Psoas muscle (tissue), 8 donors: ENCODE data around the gene CCDC187. TPM values are rescaled to one million over a fixed set of nuclear protein-coding genes. Genes with fewer than 3 reads are reported as not detected.

Experiments
- ATAC-seq, 4 donors: fragments of 200-7000 bp; cut with Tn5 transposase; one replicate each; pipeline ENCODE4 v1.9.1; 2020; ENCODE audit warnings: moderate library complexity in 3 of 4, mild to moderate bottlenecking in 2 of 4
- DNase-seq, 2 donors: peaks; one replicate each; pipeline ENCODE4 v3.0.0-alpha.2; 2020
- H3K27ac ChIP-seq: fragments of 200-600 bp; one replicate; pipeline ENCODE4 v1.8.0; 2022
- H3K27me3 ChIP-seq, 3 donors: fragments of 200-600 bp in 1 of 3; one replicate each; pipeline versions ENCODE4 v1.6.1 to v1.8.0; 2013 to 2022; ENCODE audit warnings: low read length in 2 of 3, mild to moderate bottlenecking in 2 of 3, moderate library complexity in 1 of 3; ENCODE audit not compliant: insufficient read depth in 3 of 3
- H3K36me3 ChIP-seq, 2 donors: fragments of 200-600 bp in 1 of 2; one replicate each; pipeline versions ENCODE4 v1.6.1 to v1.8.0; 2013 to 2022; ENCODE audit warnings: low read depth in 1 of 2, mild to moderate bottlenecking in 1 of 2, moderate library complexity in 1 of 2; ENCODE audit not compliant: insufficient read depth in 1 of 2
- H3K4me1 ChIP-seq: fragments of 200-600 bp; one replicate; pipeline ENCODE4 v1.8.0; 2022
- H3K4me3 ChIP-seq: fragments of 200-600 bp; one replicate; pipeline ENCODE4 v1.8.0; 2022; ENCODE audit warnings: mild to moderate bottlenecking
- H3K9me3 ChIP-seq: fragments of 200-600 bp; one replicate; pipeline ENCODE4 v1.8.0; 2022
- WGBS, 3 donors: extraction: QIAGEN DNeasy Blood & Tissue Kit; methylation state at CpG; one replicate each; pipeline versions ENCODE4 v1.1.6 to v1.1.7; 2013; 5-methylcytosine and 5-hydroxymethylcytosine counted together
- intact Hi-C, 2 donors: fragments of 100-400 bp; cut with DNase I; formaldehyde crosslinking; loops; one replicate each; pipeline versions ENCODE4 v1.11.0 to v1.14.2; 2022
- polyA plus RNA-seq, 3 donors: library from polyadenylated mRNA; stranded (reverse); fragments of 200-250 nt; gene quantifications; one replicate each; pipeline ENCODE4 v1.2.3, GENCODE V29; 2013
- total RNA-seq, 4 donors: library from RNA; stranded (reverse); fragmentation: NEBNext Ultra II Directional in 2 of 4; extraction: Animal tissue kit (Norgen Biotek cat#: 25700) in 2 of 4; gene quantifications; one replicate each; pipeline versions ENCODE4 v1.2.1 to v1.2.4, GENCODE V29; 2021 to 2023
- TF ChIP-seq, protein P1 (sequence below): fragments of 200-600 bp; IDR thresholded peaks from one replicate; pipeline ENCODE4 v1.8.0; 2022; ENCODE audit warnings: antibody characterized with exemption
- donor health status: healthy with polysubstance abuse.
- donor health status: DM: no; HTN: no; CAD: no; lungs with moderate emphysema.
- donor health status: Bipolar disorder and iron deficiency.
- donor health status: healthy.
- donor health status: DM: yes; HTN: yes; CAD: no.
- donor health status: DM: no; HTN: no; CAD: no.
- donor health status: DM: no; HTN: no; CAD: no.
- donor health status: DM: yes; HTN: yes; CAD: no.

Gene CCDC187
- total and polyA plus RNA-seq, 7 donors, result not detected

DNA sequence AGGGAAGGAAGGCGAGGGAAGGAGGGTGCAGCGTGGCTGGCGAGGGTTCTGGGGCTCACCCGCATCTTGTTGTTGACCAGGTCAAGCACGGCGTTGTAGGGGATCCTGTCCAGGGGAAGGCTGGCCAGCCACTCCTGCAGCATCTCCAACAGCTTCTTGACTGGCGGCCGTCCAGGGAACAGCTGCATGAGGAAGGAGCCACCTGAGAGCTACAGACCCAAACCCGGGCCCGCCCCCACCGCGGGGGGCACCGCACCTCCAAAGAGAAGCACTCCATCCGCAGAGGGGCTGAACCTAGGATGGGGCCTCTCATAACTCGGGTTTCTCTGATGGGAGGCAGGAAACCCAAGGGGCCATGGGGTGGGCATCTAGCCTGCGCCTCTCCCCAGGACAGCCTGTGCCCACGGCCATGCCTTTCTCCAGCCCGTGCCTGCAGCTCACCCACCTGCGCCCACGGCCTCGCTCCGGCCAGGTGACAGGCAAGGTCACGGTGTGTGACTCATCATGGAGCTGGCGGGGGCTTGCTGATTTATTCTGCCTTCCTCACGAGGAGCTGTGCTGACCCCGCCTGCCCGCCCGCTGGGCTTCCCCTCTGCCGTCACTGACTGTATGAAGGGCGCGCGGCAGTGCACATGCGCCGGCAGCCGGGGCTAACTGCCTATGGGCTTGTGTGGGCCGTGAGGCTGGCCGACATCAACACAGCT, 87.2 kb downstream of the CCDC187 start:
- no peak overlapping the region for H3K27ac ChIP-seq
- H3K4me1 ChIP-seq, result no peaks in the 10 kb centered on the region
- no peaks in the 10 kb centered on the region for H3K9me3 ChIP-seq
- TF ChIP-seq, protein P1, sequence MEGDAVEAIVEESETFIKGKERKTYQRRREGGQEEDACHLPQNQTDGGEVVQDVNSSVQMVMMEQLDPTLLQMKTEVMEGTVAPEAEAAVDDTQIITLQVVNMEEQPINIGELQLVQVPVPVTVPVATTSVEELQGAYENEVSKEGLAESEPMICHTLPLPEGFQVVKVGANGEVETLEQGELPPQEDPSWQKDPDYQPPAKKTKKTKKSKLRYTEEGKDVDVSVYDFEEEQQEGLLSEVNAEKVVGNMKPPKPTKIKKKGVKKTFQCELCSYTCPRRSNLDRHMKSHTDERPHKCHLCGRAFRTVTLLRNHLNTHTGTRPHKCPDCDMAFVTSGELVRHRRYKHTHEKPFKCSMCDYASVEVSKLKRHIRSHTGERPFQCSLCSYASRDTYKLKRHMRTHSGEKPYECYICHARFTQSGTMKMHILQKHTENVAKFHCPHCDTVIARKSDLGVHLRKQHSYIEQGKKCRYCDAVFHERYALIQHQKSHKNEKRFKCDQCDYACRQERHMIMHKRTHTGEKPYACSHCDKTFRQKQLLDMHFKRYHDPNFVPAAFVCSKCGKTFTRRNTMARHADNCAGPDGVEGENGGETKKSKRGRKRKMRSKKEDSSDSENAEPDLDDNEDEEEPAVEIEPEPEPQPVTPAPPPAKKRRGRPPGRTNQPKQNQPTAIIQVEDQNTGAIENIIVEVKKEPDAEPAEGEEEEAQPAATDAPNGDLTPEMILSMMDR, result no peak
- 89 to 92% (median 90%) methylated on average over 30 to 37 of the region's 37 CpGs for WGBS, 3 donors
- DNase-seq (no peak), ATAC-seq (no peak)
- H3K4me3 ChIP-seq, result no peak overlapping the region
- intact Hi-C loops, result no loop called here
- H3K27me3 ChIP-seq, result no peaks in the 10 kb centered on the region
- H3K36me3 ChIP-seq, result peaks cover 0 to 83% of the 10 kb centered on the region in 2 donors

DNA sequence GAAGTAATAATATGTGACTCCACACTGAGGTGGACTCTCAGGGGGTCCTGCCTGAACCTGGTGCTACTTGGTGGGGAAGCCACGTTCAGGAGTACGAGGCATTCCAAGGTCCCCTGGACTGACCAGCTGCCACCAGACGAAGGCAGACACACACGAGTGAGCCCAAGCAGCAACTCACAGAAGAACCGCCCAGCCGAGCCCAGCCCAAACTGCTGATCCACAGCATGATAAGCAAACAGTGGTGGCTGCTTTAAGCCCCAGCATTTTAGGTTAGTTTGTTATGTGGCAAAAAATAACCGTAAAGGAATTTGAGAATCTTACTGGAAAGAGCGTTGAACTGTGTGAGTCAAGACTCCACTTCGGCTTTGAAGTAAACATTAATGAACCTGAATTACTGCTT, 90.2 kb downstream of the CCDC187 start:
- WGBS, 3 donors, result 92 to 97% (median 97%) methylated on average over 9 of the region's 9 CpGs
- ATAC-seq (no peak), DNase-seq (no peak)
- peaks cover 0 to 83% of the 10 kb centered on the region in 2 donors for H3K36me3 ChIP-seq
- no peaks in the 10 kb centered on the region for H3K9me3 ChIP-seq
- H3K4me3 ChIP-seq, result no peak overlapping the region
- intact Hi-C loops, result no loop called here
- TF ChIP-seq, protein P1, result no peak
- H3K27ac ChIP-seq, result no peak overlapping the region
- H3K4me1 ChIP-seq, result no peaks in the 10 kb centered on the region
- no peaks in the 10 kb centered on the region for H3K27me3 ChIP-seq

DNA sequence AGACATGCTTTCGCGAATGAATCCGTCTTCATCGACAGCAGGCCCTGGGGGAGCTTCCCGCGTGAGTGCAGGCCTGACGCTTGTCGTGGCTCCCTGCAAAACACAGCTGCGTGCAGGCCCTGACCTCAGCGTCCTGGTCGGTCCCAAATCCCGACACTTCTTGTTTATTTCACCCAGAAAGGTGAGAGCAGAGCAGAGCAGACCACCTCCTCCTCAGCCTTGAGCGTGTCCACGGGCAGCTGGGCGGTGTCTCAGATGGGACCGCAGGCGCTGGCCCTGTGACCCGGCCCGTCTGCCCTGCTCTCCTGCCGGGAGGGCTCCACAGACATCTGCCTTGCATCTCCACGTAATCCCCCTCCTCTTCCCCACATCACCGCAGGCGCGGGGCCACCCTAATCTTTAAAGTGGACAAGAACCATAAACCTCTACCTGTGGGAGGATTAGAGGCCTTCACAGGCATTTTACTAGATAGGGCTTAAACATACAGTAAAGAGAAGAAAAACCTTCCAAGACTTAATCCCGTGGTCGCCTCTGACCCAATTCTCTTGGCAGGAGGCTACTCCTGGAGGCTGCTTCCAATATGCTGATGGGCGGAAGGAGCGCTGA, 91.4 kb downstream of the CCDC187 start:
- Histone ChIP-seq H3K27me3 (no peaks in the 10 kb centered on the region), H3K4me3 (no peak overlapping the region), H3K36me3 (peaks cover 0 to 74% of the 10 kb centered on the region in 2 donors), H3K4me1 (no peaks in the 10 kb centered on the region), H3K9me3 (no peaks in the 10 kb centered on the region), H3K27ac (no peak overlapping the region)
- ATAC-seq, result no peak
- DNase-seq, result no peak
- TF ChIP-seq, protein P1, result no peak
- intact Hi-C loops, result no loop called here
- 88 to 89% (median 89%) methylated on average over 28 of the region's 28 CpGs for WGBS, 3 donors

DNA sequence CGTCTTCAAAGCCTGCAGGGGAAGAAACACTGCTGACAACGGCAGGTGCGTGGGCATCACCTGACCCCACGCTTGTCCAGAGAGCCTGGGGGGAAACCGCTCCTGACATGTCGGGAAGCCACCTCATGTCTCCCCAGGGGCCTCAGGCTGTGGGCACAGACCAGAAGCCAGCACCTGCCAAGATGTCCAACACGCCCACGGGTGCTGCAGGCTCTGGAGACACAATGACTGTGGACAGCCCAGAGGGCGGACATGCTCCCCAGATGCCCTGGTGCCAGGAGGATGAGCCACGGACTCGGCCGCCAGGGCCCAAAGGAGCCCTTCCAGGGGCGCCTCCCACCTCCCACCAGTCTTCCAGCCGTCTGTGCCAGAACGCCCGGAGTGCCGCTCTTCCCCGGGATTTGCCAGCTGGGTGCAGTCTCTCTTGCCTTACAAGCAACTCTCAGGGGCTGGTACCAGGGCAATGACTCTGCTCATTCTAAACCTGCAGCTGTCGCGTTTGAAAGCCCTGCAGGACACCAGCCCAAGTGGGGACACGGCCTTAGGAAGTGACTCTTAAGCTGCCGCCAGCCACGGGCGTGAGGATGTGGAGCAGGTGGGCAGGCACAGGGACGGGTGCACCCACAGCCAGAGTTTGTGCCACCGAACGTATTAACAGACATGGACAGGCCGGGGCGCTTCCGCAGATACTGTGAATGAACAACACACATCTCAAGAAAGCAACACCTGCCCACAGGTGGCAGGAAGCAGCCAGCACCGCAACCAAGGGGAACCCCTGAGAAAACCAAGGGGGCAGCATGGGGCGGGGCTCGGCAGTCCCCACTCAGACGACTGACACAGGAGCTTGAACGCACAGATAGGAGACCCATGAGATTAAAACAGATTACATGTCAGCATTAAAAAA, 92.2 kb downstream of the CCDC187 start:
- H3K27ac ChIP-seq, result no peak overlapping the region
- intact Hi-C loops, result no loop called here
- TF ChIP-seq, protein P1, result no peak
- no peaks in the 10 kb centered on the region for H3K4me1 ChIP-seq
- ATAC-seq (no peak), DNase-seq (no peak)
- H3K4me3 ChIP-seq, result no peak overlapping the region
- H3K27me3 ChIP-seq, result no peaks in the 10 kb centered on the region
- 79 to 87% (median 84%) methylated on average over 35 of the region's 35 CpGs for WGBS, 3 donors
- peaks cover 0 to 70% of the 10 kb centered on the region in 2 donors for H3K36me3 ChIP-seq
- H3K9me3 ChIP-seq, result no peaks in the 10 kb centered on the region
